KMS-11 (cell line): ENCODE measurements around the gene PON3.

Experiments
- H2AFZ ChIP-seq: fragments of 200-600 bp; sonication (generic); 2 replicates; pipeline ENCODE4 v1.6.1; 2016; ENCODE audit warnings: antibody characterized with exemption, mixed run types, low read depth
- H3K27ac ChIP-seq: fragments of 200-600 bp; sonication (generic); 2 replicates; pipeline ENCODE4 v1.6.1; 2016; ENCODE audit warnings: mild to moderate bottlenecking, mixed run types
- H3K27me3 ChIP-seq: fragments of 200-600 bp; sonication (generic); 2 replicates; pipeline ENCODE4 v1.6.1; 2017; ENCODE audit warnings: mild to moderate bottlenecking, low read depth, mixed run types, moderate library complexity; ENCODE audit not compliant: insufficient read depth
- H3K36me3 ChIP-seq: fragments of 200-600 bp; sonication (generic); 2 replicates; pipeline ENCODE4 v1.6.1; 2017; ENCODE audit warnings: mild to moderate bottlenecking, mixed run types; ENCODE audit not compliant: insufficient read depth
- H3K4me1 ChIP-seq: fragments of 200-600 bp; sonication (generic); 2 replicates; pipeline ENCODE4 v1.6.1; 2016; ENCODE audit warnings: mild to moderate bottlenecking, low read depth, mixed run types; ENCODE audit not compliant: poor library complexity, severe bottlenecking
- H3K4me2 ChIP-seq: fragments of 200-600 bp; sonication (generic); 2 replicates; pipeline ENCODE4 v1.7.0; 2016; ENCODE audit warnings: mild to moderate bottlenecking, mixed run types
- H3K4me3 ChIP-seq: fragments of 200-600 bp; sonication (generic); IDR thresholded peaks from 2 replicates; pipeline ENCODE4 v1.6.1; 2017; ENCODE audit warnings: low read depth, low read length, mixed read lengths; ENCODE audit not compliant: insufficient read depth
- H3K79me2 ChIP-seq: fragments of 200-600 bp; sonication (generic); 2 replicates; pipeline ENCODE4 v1.6.1; 2016; ENCODE audit warnings: low read depth, mixed run types; ENCODE audit not compliant: insufficient read depth
- H3K9ac ChIP-seq: fragments of 200-600 bp; sonication (generic); 2 replicates; pipeline ENCODE4 v1.6.1; 2016; ENCODE audit warnings: mild to moderate bottlenecking, mixed run types
- H4K20me1 ChIP-seq: fragments of 200-600 bp; sonication (generic); 2 replicates; pipeline ENCODE4 v1.6.1; 2016; ENCODE audit warnings: mild to moderate bottlenecking, mixed run types; ENCODE audit not compliant: insufficient read depth
- CTCF ChIP-seq: fragments of 200-600 bp; sonication (generic); conservative IDR thresholded peaks from 2 replicates; pipeline ENCODE4 v1.6.1; 2017; ENCODE audit warnings: low read depth, mild to moderate bottlenecking, antibody characterized with exemption, low read length, moderate library complexity, mixed read lengths

The PON3 gene

GRCh38 chr7:95365151-95365550 lies 31.0 kb downstream of the PON3 start:
- H2AFZ ChIP-seq, result no peak overlapping the region
- TF ChIP-seq CTCF, result no peak
- no peak overlapping the region for H3K4me3 ChIP-seq
- no peaks in the 10 kb centered on the region for H3K36me3 ChIP-seq
- no peaks in the 10 kb centered on the region for H3K27me3 ChIP-seq
- H3K9ac ChIP-seq, result no peak overlapping the region
- no peaks in the 10 kb centered on the region for H3K4me1 ChIP-seq
- H3K27ac ChIP-seq, result no peak overlapping the region
- H4K20me1 ChIP-seq, result no peaks in the 10 kb centered on the region
- H3K4me2 ChIP-seq, result no peak overlapping the region
- no peaks in the 10 kb centered on the region for H3K79me2 ChIP-seq

GRCh38 chr7:95357623-95358022 lies 38.6 kb downstream of the PON3 start:
- Histone ChIP-seq H3K4me3 (no peak overlapping the region), H2AFZ (no peak overlapping the region), H4K20me1 (no peaks in the 10 kb centered on the region), H3K36me3 (no peaks in the 10 kb centered on the region), H3K27me3 (no peaks in the 10 kb centered on the region), H3K79me2 (no peaks in the 10 kb centered on the region), H3K4me1 (no peaks in the 10 kb centered on the region), H3K27ac (no peak overlapping the region), H3K9ac (no peak overlapping the region), H3K4me2 (no peak overlapping the region)
- no peak for TF ChIP-seq CTCF

- Histone ChIP-seq H3K4me3 (no peak overlapping the region), H2AFZ (no peak overlapping the region), H3K9ac (no peak overlapping the region), H3K4me1 (no peaks in the 10 kb centered on the region), H3K27me3 (no peaks in the 10 kb centered on the region), H4K20me1 (no peaks in the 10 kb centered on the region), H3K36me3 (no peaks in the 10 kb centered on the region), H3K79me2 (no peaks in the 10 kb centered on the region), H3K27ac (no peak overlapping the region), H3K4me2 (no peak overlapping the region)
- no peak for TF ChIP-seq CTCF
Observed at GRCh38 chr7:95342642-95343307, 53.4 kb downstream of the PON3 start.

GRCh38 chr7:95342029-95342428 lies 54.1 kb downstream of the PON3 start:
- no peak overlapping the region for H2AFZ ChIP-seq
- H3K4me3 ChIP-seq, result no peak overlapping the region
- no peak for TF ChIP-seq CTCF

More at GRCh38 chr7:95342029-95342428, 54.1 kb downstream of the PON3 start:
- H3K4me2 ChIP-seq, result no peak overlapping the region
- H3K36me3 ChIP-seq, result no peaks in the 10 kb centered on the region
- no peaks in the 10 kb centered on the region for H3K79me2 ChIP-seq
- no peak overlapping the region for H3K9ac ChIP-seq
- no peak overlapping the region for H3K27ac ChIP-seq
- H3K27me3 ChIP-seq, result no peaks in the 10 kb centered on the region
- H4K20me1 ChIP-seq, result no peaks in the 10 kb centered on the region
- no peaks in the 10 kb centered on the region for H3K4me1 ChIP-seq
